Small intestine (tissue), 16 donors: Measurements from ENCODE around the gene CDKN1B. TPM values are rescaled to one million over a fixed set of nuclear protein-coding genes. Genes with fewer than 3 reads are reported as not detected.

ENCODE experiments used
- DNase-seq, 2 donors: peaks; one replicate each; pipeline versions ENCODE4 v3.0.0 to v3.0.0-alpha.2; 2013
- FAIRE-seq: peaks from 2 replicates; lab custom pipeline; 2012; peaks lifted over from hg19 to GRCh38; lab: Jason Lieb, UNC
- H3K27ac ChIP-seq, 3 donors: one replicate each; pipeline ENCODE4 v1.5.1; 2013; ENCODE audit warnings: low read length in 2 of 3, mild to moderate bottlenecking in 2 of 3, control low read depth in 1 of 3, inconsistent platforms in 1 of 3, low read depth in 1 of 3, moderate library complexity in 1 of 3
- H3K27me3 ChIP-seq, 3 donors: one replicate each; pipeline ENCODE4 v1.6.1; 2013; ENCODE audit warnings: low read length in 3 of 3, inconsistent platforms in 1 of 3; ENCODE audit not compliant: control insufficient read depth in 3 of 3, insufficient read depth in 3 of 3
- H3K36me3 ChIP-seq, 3 donors: one replicate each; pipeline ENCODE4 v1.6.1; 2013; ENCODE audit warnings: low read length in 3 of 3, inconsistent platforms in 1 of 3, low read depth in 1 of 3, mild to moderate bottlenecking in 1 of 3, moderate library complexity in 1 of 3; ENCODE audit not compliant: control insufficient read depth in 3 of 3, insufficient read depth in 2 of 3
- H3K4me1 ChIP-seq, 3 donors: one replicate each; pipeline ENCODE4 v1.6.1; 2013; ENCODE audit warnings: low read length in 2 of 3, inconsistent platforms in 1 of 3, low read depth in 1 of 3, mild to moderate bottlenecking in 1 of 3, moderate library complexity in 1 of 3; ENCODE audit not compliant: control insufficient read depth in 3 of 3, insufficient read depth in 2 of 3
- H3K4me3 ChIP-seq, 3 donors: one replicate each; pipeline ENCODE4 v1.5.1; 2013; ENCODE audit warnings: low read length in 3 of 3, control low read depth in 1 of 3, inconsistent platforms in 1 of 3, low read depth in 1 of 3, mild to moderate bottlenecking in 1 of 3, moderate library complexity in 1 of 3
- H3K9me3 ChIP-seq, 2 donors: one replicate each; pipeline ENCODE4 v1.6.1; 2013; ENCODE audit warnings: low read depth in 1 of 2, low read length in 1 of 2; ENCODE audit not compliant: control insufficient read depth in 2 of 2, insufficient read depth in 1 of 2
- WGBS, 3 donors: extraction: QIAGEN DNeasy Blood & Tissue Kit; methylation state at CpG; one replicate each; pipeline ENCODE4 v1.1.7; 2013; 5-methylcytosine and 5-hydroxymethylcytosine counted together
- long read RNA-seq, 10 donors: transcript quantifications; one replicate each; lab custom pipeline, GENCODE V29; 2026
- polyA plus RNA-seq, 4 donors: library from polyadenylated mRNA; stranded (reverse) in 3 of 4; unstranded in 1 of 4; fragments of 200-250 nt in 3 of 4; fragments of 120-200 nt in 1 of 4; gene quantifications; one replicate each; pipeline versions ENCODE4 v1.2.1 to v1.2.3, GENCODE V29; 2013
- donor health status: healthy with polysubstance abuse.
- donor health status: control.
- donor health status: control.
- donor health status: Bipolar disorder and iron deficiency.
- donor health status: healthy.

The CDKN1B gene
- polyA plus RNA-seq: 10 to 100 TPM; 33.8 to 80.1 (median 50.2) TPM
- long read RNA-seq, donor 1, transcript CDKN1B-201 (3 exons, 2,657 nt): major isoform, 99 of 104 reads
- long read RNA-seq, donor 1, partial matches to known transcripts: 5 of 104 reads
- long read RNA-seq, donor 1, other reads (novel, unspliced or antisense): 0 of 104 reads
- long read RNA-seq, donor 2, transcript CDKN1B-201 (3 exons, 2,657 nt): major isoform, 16 of 16 reads
- long read RNA-seq, donor 2, partial matches to known transcripts: 0 of 16 reads
- long read RNA-seq, donor 2, other reads (novel, unspliced or antisense): 0 of 16 reads
- long read RNA-seq, donor 3, transcript CDKN1B-201 (3 exons, 2,657 nt): major isoform, 13 of 13 reads
- long read RNA-seq, donor 3, partial matches to known transcripts: 0 of 13 reads
- long read RNA-seq, donor 3, other reads (novel, unspliced or antisense): 0 of 13 reads
- long read RNA-seq, donor 4, partial matches to known transcripts: 0 of 1 reads
- long read RNA-seq, donor 4, other reads (novel, unspliced or antisense): 0 of 1 reads
- long read RNA-seq, donor 5, partial matches to known transcripts: 13 of 15 reads
- long read RNA-seq, donor 5, other reads (novel, unspliced or antisense): 0 of 15 reads
- long read RNA-seq, donor 6, transcript CDKN1B-201 (3 exons, 2,657 nt): major isoform, 25 of 25 reads
- long read RNA-seq, donor 6, partial matches to known transcripts: 0 of 25 reads
- long read RNA-seq, donor 6, other reads (novel, unspliced or antisense): 0 of 25 reads
- long read RNA-seq, donor 7: 0 reads
- long read RNA-seq, donor 8, partial matches to known transcripts: 0 of 1 reads
- long read RNA-seq, donor 8, other reads (novel, unspliced or antisense): 0 of 1 reads
- long read RNA-seq, donor 9, transcript CDKN1B-201 (3 exons, 2,657 nt): major isoform, 6 of 6 reads
- long read RNA-seq, donor 9, partial matches to known transcripts: 0 of 6 reads
- long read RNA-seq, donor 9, other reads (novel, unspliced or antisense): 0 of 6 reads
- long read RNA-seq, donor 10, transcript CDKN1B-201 (3 exons, 2,657 nt): major isoform, 36 of 55 reads
- long read RNA-seq, donor 10, partial matches to known transcripts: 19 of 55 reads
- long read RNA-seq, donor 10, other reads (novel, unspliced or antisense): 0 of 55 reads

GRCh38 chr12:12716793-12717585 is at the start of gene CDKN1B:
CDKN1B (plus strand) TSS chr12:12717368; CDS start chr12:12717840, 472 bp downstream.
- DNase-seq (peak; percentile 92 to 96), FAIRE-seq (no peak)
- H3K36me3 ChIP-seq: peaks cover 0 to 15% (median 4%) of the 10 kb centered on the region in 3 donors

GRCh38 chr12:12668005-12668404 is 49.2 kb upstream of the CDKN1B start:
- 89 to 95% (median 94%) methylated on average over 1 of the region's 1 CpG for WGBS, 3 donors
- no peak for FAIRE-seq
- no peaks in the 10 kb centered on the region for H3K4me1 ChIP-seq
- H3K4me3 ChIP-seq: no peak overlapping the region
- no peak overlapping the region for H3K27ac ChIP-seq
- no peaks in the 10 kb centered on the region for H3K9me3 ChIP-seq
- no peak for DNase-seq
- H3K27me3 ChIP-seq: no peaks in the 10 kb centered on the region
- no peaks in the 10 kb centered on the region for H3K36me3 ChIP-seq

More at GRCh38 chr12:12716793-12717585, at the start of gene CDKN1B:
- H3K4me3 ChIP-seq: peak within 1 kb of the TSS; percentile 69 to 100 (median 88)
- no peaks in the 10 kb centered on the region for H3K27me3 ChIP-seq
- H3K9me3 ChIP-seq: no peaks in the 10 kb centered on the region
- WGBS, 3 donors: 0% methylated on average over 65 to 81 of the region's 81 CpGs
- peak within 1 kb of the TSS; percentile 93 to 100 (median 99) for H3K27ac ChIP-seq
- peaks cover 1 to 28% (median 3%) of the 10 kb centered on the region in 3 donors for H3K4me1 ChIP-seq

- FAIRE-seq: no peak
- no peak overlapping the region for H3K27ac ChIP-seq
- no peaks in the 10 kb centered on the region for H3K4me1 ChIP-seq
- no peak for DNase-seq
- H3K27me3 ChIP-seq: no peaks in the 10 kb centered on the region
- no peak overlapping the region for H3K4me3 ChIP-seq
- no peaks in the 10 kb centered on the region for H3K9me3 ChIP-seq
- WGBS, 3 donors: 95 to 96% (median 96%) methylated on average over 2 of the region's 2 CpGs
- H3K36me3 ChIP-seq: no peaks in the 10 kb centered on the region
These were observed 48.1 kb upstream of the CDKN1B start for GRCh38 chr12:12669020-12669419.

GRCh38 chr12:12671850-12672660 is 45.1 kb upstream of the CDKN1B start:
- H3K4me3 ChIP-seq: no peak overlapping the region
- H3K27ac ChIP-seq: no peak overlapping the region
- no peak for FAIRE-seq
- WGBS, 3 donors: 73 to 79% (median 78%) methylated on average over 8 of the region's 8 CpGs
- no peaks in the 10 kb centered on the region for H3K36me3 ChIP-seq
- H3K4me1 ChIP-seq: no peaks in the 10 kb centered on the region
- H3K9me3 ChIP-seq: no peaks in the 10 kb centered on the region
- no peak for DNase-seq
- no peaks in the 10 kb centered on the region for H3K27me3 ChIP-seq

- no peaks in the 10 kb centered on the region for H3K4me1 ChIP-seq
- no peaks in the 10 kb centered on the region for H3K36me3 ChIP-seq
- no peak for DNase-seq
- no peaks in the 10 kb centered on the region for H3K9me3 ChIP-seq
- FAIRE-seq: no peak
- no peak overlapping the region for H3K4me3 ChIP-seq
- H3K27me3 ChIP-seq: no peaks in the 10 kb centered on the region
- 84 to 88% (median 86%) methylated on average over 3 of the region's 3 CpGs for WGBS, 3 donors
- no peak overlapping the region for H3K27ac ChIP-seq
These were observed 43.9 kb upstream of the CDKN1B start for GRCh38 chr12:12673296-12673695.

GRCh38 chr12:12676605-12677004 is 40.6 kb upstream of the CDKN1B start:
- Histone ChIP-seq H3K4me3 (no peak overlapping the region), H3K36me3 (no peaks in the 10 kb centered on the region), H3K27me3 (no peaks in the 10 kb centered on the region), H3K9me3 (no peaks in the 10 kb centered on the region), H3K4me1 (no peaks in the 10 kb centered on the region), H3K27ac (no peak overlapping the region)
- DNase-seq: no peak
- no peak for FAIRE-seq
- 52 to 71% (median 61%) methylated on average over 3 of the region's 3 CpGs for WGBS, 3 donors

- Histone ChIP-seq H3K27me3 (no peaks in the 10 kb centered on the region), H3K36me3 (no peaks in the 10 kb centered on the region), H3K9me3 (no peaks in the 10 kb centered on the region), H3K4me3 (no peak overlapping the region), H3K27ac (no peak overlapping the region), H3K4me1 (no peaks in the 10 kb centered on the region)
- FAIRE-seq (no peak), DNase-seq (no peak)
- WGBS, 3 donors: 92 to 97% (median 93%) methylated on average over 5 of the region's 5 CpGs
These were observed 36.0 kb upstream of the CDKN1B start for GRCh38 chr12:12681061-12681765.
